Measurements from ENCODE around the gene COL21A1.

The COL21A1 gene

DNA sequence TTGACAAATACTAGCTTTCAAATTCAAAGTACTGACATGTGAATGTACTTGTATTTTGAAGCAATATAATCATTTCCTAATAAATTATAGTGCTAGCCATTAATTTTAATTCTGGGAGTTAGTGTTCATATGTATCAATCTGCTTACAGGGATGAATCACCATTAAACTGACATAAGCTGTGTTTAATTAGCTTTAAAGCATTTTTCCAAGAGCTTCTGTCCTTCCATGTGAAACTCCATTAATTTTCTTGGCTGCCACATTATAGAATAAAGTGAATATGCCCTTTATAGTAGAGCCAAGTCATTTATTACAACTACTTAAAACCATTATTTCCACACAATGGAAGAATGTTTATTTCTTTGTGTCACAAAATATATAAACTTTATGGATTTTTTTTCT, 150.8 kb downstream of the COL21A1 start:
- Histone ChIP-seq H3K4me3 (ENCODE audit: low read depth, low read length) (no peak overlapping the region), H3K27ac (no peak overlapping the region), H3K9ac (no peak overlapping the region), H3K36me3 (ENCODE audit: control insufficient read depth, insufficient read depth, low read length) (no peaks in the 10 kb centered on the region), H3K4me2 (ENCODE audit: low read length) (no peak overlapping the region), H3K9me3 (ENCODE audit: control insufficient read depth, low read length) (no peaks in the 10 kb centered on the region), H3K27me3 (ENCODE audit: control insufficient read depth, insufficient read depth, low read length) (no peaks in the 10 kb centered on the region), H3K79me2 (no peaks in the 10 kb centered on the region), H3K4me1 (no peaks in the 10 kb centered on the region), H2AFZ (no peak overlapping the region)
- TF ChIP-seq, protein P1, sequence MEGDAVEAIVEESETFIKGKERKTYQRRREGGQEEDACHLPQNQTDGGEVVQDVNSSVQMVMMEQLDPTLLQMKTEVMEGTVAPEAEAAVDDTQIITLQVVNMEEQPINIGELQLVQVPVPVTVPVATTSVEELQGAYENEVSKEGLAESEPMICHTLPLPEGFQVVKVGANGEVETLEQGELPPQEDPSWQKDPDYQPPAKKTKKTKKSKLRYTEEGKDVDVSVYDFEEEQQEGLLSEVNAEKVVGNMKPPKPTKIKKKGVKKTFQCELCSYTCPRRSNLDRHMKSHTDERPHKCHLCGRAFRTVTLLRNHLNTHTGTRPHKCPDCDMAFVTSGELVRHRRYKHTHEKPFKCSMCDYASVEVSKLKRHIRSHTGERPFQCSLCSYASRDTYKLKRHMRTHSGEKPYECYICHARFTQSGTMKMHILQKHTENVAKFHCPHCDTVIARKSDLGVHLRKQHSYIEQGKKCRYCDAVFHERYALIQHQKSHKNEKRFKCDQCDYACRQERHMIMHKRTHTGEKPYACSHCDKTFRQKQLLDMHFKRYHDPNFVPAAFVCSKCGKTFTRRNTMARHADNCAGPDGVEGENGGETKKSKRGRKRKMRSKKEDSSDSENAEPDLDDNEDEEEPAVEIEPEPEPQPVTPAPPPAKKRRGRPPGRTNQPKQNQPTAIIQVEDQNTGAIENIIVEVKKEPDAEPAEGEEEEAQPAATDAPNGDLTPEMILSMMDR (IDR thresholded peaks at IDR 0.05) = no peak

DNA sequence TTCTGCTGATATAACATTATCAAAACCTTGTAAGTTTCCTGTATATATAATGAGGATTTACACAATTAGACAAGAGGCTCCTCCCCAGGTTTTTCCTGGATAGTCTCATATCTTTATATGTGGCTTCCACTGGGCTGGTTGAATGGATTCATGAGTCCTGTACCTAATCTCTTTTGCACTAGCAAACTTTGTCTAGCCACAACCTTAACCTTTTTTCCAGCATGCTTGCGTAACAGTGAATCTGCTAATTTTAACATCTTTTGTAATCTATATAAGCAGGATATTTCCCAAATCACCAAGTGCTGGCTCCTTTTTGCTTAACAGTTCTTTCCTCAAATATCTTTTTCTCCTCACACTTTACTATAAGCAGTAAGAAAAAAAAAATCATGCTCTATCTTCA, 153.6 kb downstream of the COL21A1 start:
- Histone ChIP-seq H3K36me3 (ENCODE audit: control insufficient read depth, insufficient read depth, low read length) (no peaks in the 10 kb centered on the region), H3K27ac (no peak overlapping the region), H2AFZ (no peak overlapping the region), H3K9ac (no peak overlapping the region), H3K9me3 (ENCODE audit: control insufficient read depth, low read length) (no peaks in the 10 kb centered on the region), H3K27me3 (ENCODE audit: control insufficient read depth, insufficient read depth, low read length) (no peaks in the 10 kb centered on the region), H3K4me2 (ENCODE audit: low read length) (no peak overlapping the region), H3K4me1 (no peaks in the 10 kb centered on the region), H3K4me3 (ENCODE audit: low read depth, low read length) (no peak overlapping the region), H3K79me2 (no peaks in the 10 kb centered on the region)
- TF ChIP-seq, protein P1 (IDR thresholded peaks at IDR 0.05) = no peak

DNA sequence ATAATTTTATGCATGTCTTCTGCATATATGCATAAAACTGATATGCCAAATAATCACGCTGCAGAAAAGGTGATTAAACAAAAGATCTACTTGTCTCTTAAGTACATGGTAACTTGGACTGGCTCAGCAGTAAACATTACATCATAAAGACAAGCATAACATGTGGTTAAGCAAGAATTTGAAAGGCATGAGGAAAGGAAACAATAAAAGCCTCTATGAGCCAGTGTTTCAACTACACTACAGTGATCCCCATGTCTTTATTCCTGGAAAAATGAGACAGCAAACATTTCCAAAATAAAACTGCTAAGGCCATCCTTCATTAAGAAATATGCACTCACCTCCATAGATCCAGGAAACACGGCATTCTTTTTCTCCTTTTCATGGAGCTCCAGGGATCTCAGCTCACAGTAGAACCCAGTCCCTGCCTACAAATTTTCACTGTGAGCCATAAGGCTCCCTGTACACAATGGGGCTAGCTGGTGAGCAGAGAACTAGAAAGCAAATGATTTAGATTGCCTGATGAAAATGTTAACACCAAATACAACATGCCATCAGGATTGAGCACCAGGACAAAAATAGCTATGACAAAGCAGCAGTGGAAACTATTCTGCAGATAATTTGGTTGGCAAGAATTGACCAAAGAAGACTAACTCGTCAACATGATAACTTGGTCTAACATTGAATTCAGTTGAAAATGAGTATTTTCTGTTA, 156.1 kb downstream of the COL21A1 start:
- no peak overlapping the region for H3K9ac ChIP-seq
- no peak overlapping the region for H2AFZ ChIP-seq
- H3K4me1 ChIP-seq = no peaks in the 10 kb centered on the region
- no peak overlapping the region for H3K4me2 ChIP-seq (ENCODE audit: low read length)
- H3K27ac ChIP-seq = no peak overlapping the region
- H3K27me3 ChIP-seq (ENCODE audit: control insufficient read depth, insufficient read depth, low read length) = no peaks in the 10 kb centered on the region
- no peaks in the 10 kb centered on the region for H3K9me3 ChIP-seq (ENCODE audit: control insufficient read depth, low read length)
- H3K4me3 ChIP-seq (ENCODE audit: low read depth, low read length) = no peak overlapping the region
- TF ChIP-seq, protein P1 (IDR thresholded peaks at IDR 0.05) = no peak
- H3K36me3 ChIP-seq (ENCODE audit: control insufficient read depth, insufficient read depth, low read length) = no peaks in the 10 kb centered on the region
- H3K79me2 ChIP-seq = no peaks in the 10 kb centered on the region

DNA sequence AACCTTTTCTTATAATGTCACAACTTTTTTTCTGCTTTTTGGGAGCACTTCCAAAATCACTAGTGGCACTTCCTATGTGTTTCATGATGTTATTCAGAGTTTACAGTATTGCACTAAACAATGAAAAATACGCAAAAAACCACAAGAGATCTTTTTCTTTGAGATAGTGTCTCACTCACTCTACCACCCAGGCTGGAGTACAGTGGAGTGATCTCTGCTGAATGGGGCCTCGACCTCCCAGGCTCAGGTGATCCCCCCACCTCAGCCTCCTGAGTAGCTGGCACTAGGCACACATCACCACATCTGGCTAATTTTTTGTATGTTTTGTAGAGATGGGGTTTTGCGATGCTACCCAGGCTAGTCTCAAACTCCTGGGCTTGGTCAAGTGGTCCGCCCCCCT, 158.7 kb downstream of the COL21A1 start:
- no peaks in the 10 kb centered on the region for H3K9me3 ChIP-seq (ENCODE audit: control insufficient read depth, low read length)
- no peak overlapping the region for H3K27ac ChIP-seq
- H3K4me1 ChIP-seq = no peaks in the 10 kb centered on the region
- no peak overlapping the region for H3K9ac ChIP-seq
- no peaks in the 10 kb centered on the region for H3K36me3 ChIP-seq (ENCODE audit: control insufficient read depth, insufficient read depth, low read length)
- no peaks in the 10 kb centered on the region for H3K27me3 ChIP-seq (ENCODE audit: control insufficient read depth, insufficient read depth, low read length)
- H3K4me2 ChIP-seq (ENCODE audit: low read length) = no peak overlapping the region
- TF ChIP-seq, protein P1 (IDR thresholded peaks at IDR 0.05) = no peak
- H3K79me2 ChIP-seq = no peaks in the 10 kb centered on the region
- H3K4me3 ChIP-seq (ENCODE audit: low read depth, low read length) = no peak overlapping the region
- no peak overlapping the region for H2AFZ ChIP-seq

DNA sequence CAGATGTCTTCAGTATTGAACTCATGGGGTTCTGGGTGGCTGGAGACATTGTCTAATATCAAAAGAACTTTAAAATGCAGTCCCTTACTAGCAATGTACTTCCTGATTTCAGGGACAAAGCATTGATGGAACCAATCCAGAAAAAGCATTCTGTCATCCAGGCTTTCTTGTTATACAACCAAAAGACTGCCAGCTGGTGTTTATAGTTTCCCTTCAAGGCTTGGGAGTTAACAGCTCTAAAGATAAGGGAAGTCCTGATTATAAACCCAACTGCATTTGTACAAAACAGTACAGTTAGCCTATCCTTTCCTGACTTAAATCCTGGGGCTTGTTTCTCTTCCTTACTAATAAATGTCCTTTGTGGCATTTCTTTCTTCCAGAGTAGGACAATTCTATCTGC, 160.0 kb downstream of the COL21A1 start:
- H3K4me2 ChIP-seq (ENCODE audit: low read length) = no peak overlapping the region
- H3K27ac ChIP-seq = no peak overlapping the region

More for the DNA sequence above, 160.0 kb downstream of the COL21A1 start:
- Histone ChIP-seq H3K4me3 (ENCODE audit: low read depth, low read length) (no peak overlapping the region), H3K27me3 (ENCODE audit: control insufficient read depth, insufficient read depth, low read length) (no peaks in the 10 kb centered on the region), H3K9ac (no peak overlapping the region), H2AFZ (no peak overlapping the region), H3K79me2 (no peaks in the 10 kb centered on the region), H3K36me3 (ENCODE audit: control insufficient read depth, insufficient read depth, low read length) (no peaks in the 10 kb centered on the region), H3K9me3 (ENCODE audit: control insufficient read depth, low read length) (no peaks in the 10 kb centered on the region), H3K4me1 (no peaks in the 10 kb centered on the region)
- TF ChIP-seq, protein P1 (IDR thresholded peaks at IDR 0.05) = no peak

All from parathyroid adenoma (tissue), 2 donors.